CD4-positive, alpha-beta T cell (primary cell): Measurements from ENCODE around the gene LRRC25. TPM values are rescaled to one million over a fixed set of nuclear protein-coding genes. Genes with fewer than 3 reads are reported as not detected.
A peak's percentile ranks its signal among the peaks of the same experiment; 100 is the strongest.

Source experiments
- ATAC-seq: fragments of 200-7000 bp; cut with Tn5 transposase; one replicate; pipeline ENCODE4 v1.10.0; 2022; ENCODE audit warnings: mild to moderate bottlenecking; ENCODE audit not compliant: poor library complexity
- CTCF ChIA-PET: fragments of 350-600 bp; sonication (Branson Sonifier 250); formaldehyde crosslinking; loops from one replicate; lab custom pipeline; 2021; ENCODE audit warnings: antibody characterized with exemption, inconsistent platforms; lab: Charles Lee
- POLR2A ChIA-PET: fragments of 350-600 bp; sonication (Branson Sonifier 250); formaldehyde crosslinking; loops from one replicate; lab custom pipeline; 2021; ENCODE audit warnings: antibody characterized with exemption, inconsistent platforms; lab: Charles Lee
- DNase-seq, 14 experiments: peaks; one replicate each; pipeline ENCODE4 v3.0.0-alpha.2; 2013 to 2020; ENCODE audit warnings: mixed read lengths in 2 of 14
- H3K27ac ChIP-seq, 2 donors: one replicate each; pipeline versions ENCODE4 v1.5.1 to v1.7.0; 2013; ENCODE audit warnings: low read length in 2 of 2, low read depth in 1 of 2, mild to moderate bottlenecking in 1 of 2
- H3K27me3 ChIP-seq, 2 experiments: 1 replicate in 1 of 2; 2 replicates in 1 of 2; pipeline versions ENCODE4 v1.6.1 to v1.7.0; 2013; ENCODE audit warnings: low read length in 2 of 2, control low read depth in 1 of 2, mild to moderate bottlenecking in 1 of 2, moderate library complexity in 1 of 2; ENCODE audit not compliant: insufficient read depth in 2 of 2, control insufficient read depth in 1 of 2
- H3K36me3 ChIP-seq: one replicate; pipeline ENCODE4 v1.6.1; 2013; ENCODE audit warnings: low read length, control low read depth; ENCODE audit not compliant: insufficient read depth
- H3K4me1 ChIP-seq: one replicate; pipeline ENCODE4 v1.6.1; 2013; ENCODE audit warnings: low read length, control low read depth; ENCODE audit not compliant: insufficient read depth
- H3K4me3 ChIP-seq: one replicate; pipeline ENCODE4 v1.5.1; 2013; ENCODE audit warnings: mild to moderate bottlenecking, low read length, moderate library complexity
- H3K9me3 ChIP-seq, 2 experiments: 1 replicate in 1 of 2; 2 replicates in 1 of 2; pipeline versions ENCODE4 v1.6.1 to v1.7.0; 2013; ENCODE audit warnings: low read length in 2 of 2, mild to moderate bottlenecking in 2 of 2, control low read depth in 1 of 2, moderate library complexity in 1 of 2; ENCODE audit not compliant: control insufficient read depth in 1 of 2, insufficient read depth in 1 of 2
- H3K27ac Mint-ChIP-seq: one replicate; pipeline ENCODE4 v1.8.0; 2020; ENCODE audit warnings: mixed read lengths
- H3K27me3 Mint-ChIP-seq: one replicate; pipeline ENCODE4 v1.8.0; 2021; ENCODE audit warnings: mixed read lengths
- H3K36me3 Mint-ChIP-seq: one replicate; pipeline ENCODE4 v1.8.0; 2021; ENCODE audit warnings: low read depth, mixed read lengths
- H3K4me1 Mint-ChIP-seq: one replicate; pipeline ENCODE4 v1.8.0; 2021; ENCODE audit warnings: low read depth, mixed read lengths
- H3K4me3 Mint-ChIP-seq: one replicate; pipeline ENCODE4 v1.8.0; 2020; ENCODE audit warnings: mild to moderate bottlenecking, mixed read lengths
- H3K9me3 Mint-ChIP-seq: one replicate; pipeline ENCODE4 v1.8.0; 2020; ENCODE audit warnings: mixed read lengths
- CTCF ChIP-seq: fragments of 200-600 bp; IDR thresholded peaks from one replicate; pipeline ENCODE4 v1.8.0; 2022; ENCODE audit warnings: antibody characterized with exemption, mild to moderate bottlenecking
- intact Hi-C, 2 experiments: fragments of 100-400 bp; cut with DNase I in 1 of 2; cut with micrococcal nuclease in 1 of 2; formaldehyde crosslinking; loops; one replicate each; pipeline versions ENCODE4 v1.15.1 to v1.9.0; 2023 to 2025; cut with DNase I, micrococcal nuclease
- total RNA-seq, 174 experiments: library from RNA in 2 of 174; stranded (reverse) in 2 of 174; gene quantifications; one replicate each; pipeline ENCODE4 v1.2.3 and lab custom pipeline; 2021 to 2026

The LRRC25 gene
- total RNA-seq, 2 experiments from 2014 or later = 0.82 to 0.92 TPM

DNA sequence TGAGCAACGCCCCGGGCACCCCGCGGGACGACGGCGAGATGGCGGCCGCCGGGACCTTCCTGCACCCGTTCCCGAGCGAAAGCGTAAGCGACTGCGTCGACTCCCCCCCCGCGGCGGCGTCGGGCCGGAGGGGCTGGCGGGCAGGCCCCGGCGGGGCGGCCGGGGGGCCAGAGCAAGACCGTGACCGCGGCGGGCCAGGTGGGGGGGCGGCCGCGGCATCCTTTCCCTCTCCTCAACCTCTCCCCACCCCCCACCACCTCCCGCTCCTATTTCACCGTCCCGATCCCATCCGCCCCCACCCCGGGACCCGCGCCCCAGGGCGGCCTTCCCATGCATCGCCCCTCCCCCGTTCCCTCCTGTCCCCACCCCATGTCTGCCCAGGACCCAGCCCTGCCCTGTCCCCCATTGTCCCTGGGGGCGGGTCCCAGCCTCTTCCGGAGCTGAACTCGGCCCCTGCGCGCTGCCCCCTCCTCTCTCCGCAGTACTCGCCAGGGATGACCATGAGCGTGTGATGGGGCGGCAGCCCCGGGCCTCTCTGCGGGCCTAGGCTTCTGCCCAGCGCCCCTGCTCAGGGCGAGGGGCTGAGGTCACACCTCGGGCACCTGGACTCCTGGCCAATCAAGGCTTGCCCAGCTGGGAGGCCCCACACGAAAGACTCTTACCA is 36.4 kb upstream of the LRRC25 start:
- intact Hi-C loops = no loop called here
- Mint-ChIP-seq H3K9me3 (no peaks in the 10 kb centered on the region), H3K27me3 (no peaks in the 10 kb centered on the region), H3K27ac (peak overlapping the region; percentile 20), H3K4me1 (peaks cover 29% of the 10 kb centered on the region), H3K4me3 (peak overlapping the region; percentile 83), H3K36me3 (no peaks in the 10 kb centered on the region)
- Histone ChIP-seq H3K27me3 (no peaks in the 10 kb centered on the region), H3K4me1 (peaks cover 69% of the 10 kb centered on the region), H3K36me3 (peaks cover 15% of the 10 kb centered on the region), H3K27ac (no peak overlapping the region), H3K9me3 (no peaks in the 10 kb centered on the region), H3K4me3 (no peak overlapping the region)
- no peak for ATAC-seq
- ChIA-PET POLR2A (interaction anchor here (2.4 kb wide), 1 partner anchor 15 kb away, joined by 20 read pairs; the partner anchor contains the start of gene SSBP4), CTCF (interaction anchor here (1.6 kb wide), 1 partner anchor 17 kb away, joined by 3 read pairs; no protein-coding TSS in a partner anchor)
- peak in 1 of 14 experiments; percentile 58 for DNase-seq
- no peak for TF ChIP-seq CTCF

DNA sequence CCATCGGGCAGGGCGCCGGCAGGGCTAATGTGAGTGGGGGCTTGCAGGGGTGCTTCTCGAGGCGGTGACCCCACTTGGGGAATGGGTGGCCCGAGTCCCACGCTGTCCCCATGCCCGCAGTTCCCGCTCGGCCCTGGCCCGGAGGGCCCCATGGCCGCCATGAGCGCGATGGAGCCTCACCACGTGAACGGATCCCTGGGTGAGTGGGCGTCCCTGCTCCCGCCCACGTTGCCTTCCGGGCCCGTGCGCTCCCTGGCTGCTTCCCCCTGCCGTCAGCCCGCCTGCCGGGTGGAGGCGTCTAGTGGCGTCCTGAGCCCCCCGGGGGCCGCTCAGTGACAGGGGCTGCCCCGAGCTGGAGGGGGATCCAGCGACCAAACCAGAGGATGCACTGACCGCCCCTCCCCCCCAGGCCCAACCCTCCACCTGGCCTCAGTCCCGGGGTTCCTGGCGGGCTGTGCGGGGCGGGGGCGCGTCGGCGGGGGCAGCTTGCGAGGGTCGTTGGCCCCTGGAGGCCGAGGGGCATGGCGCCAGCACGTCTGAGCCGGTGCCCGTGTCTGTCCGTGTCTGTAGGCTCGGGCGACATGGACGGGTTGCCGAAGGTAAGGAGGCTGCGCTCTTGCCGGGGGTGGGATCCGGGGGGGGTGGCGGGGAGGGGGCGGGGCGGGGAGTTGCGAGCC is 35.7 kb upstream of the LRRC25 start:
- Histone ChIP-seq H3K4me1 (peaks cover 72% of the 10 kb centered on the region), H3K27me3 (no peaks in the 10 kb centered on the region), H3K36me3 (peaks cover 18% of the 10 kb centered on the region), H3K4me3 (peak overlapping the region; percentile 48), H3K27ac (no peak overlapping the region), H3K9me3 (no peaks in the 10 kb centered on the region)
- Mint-ChIP-seq H3K27ac (no peak overlapping the region), H3K4me3 (peak overlapping the region; percentile 77), H3K27me3 (no peaks in the 10 kb centered on the region), H3K9me3 (no peaks in the 10 kb centered on the region), H3K36me3 (no peaks in the 10 kb centered on the region), H3K4me1 (peaks cover 29% of the 10 kb centered on the region)
- ATAC-seq (peak; percentile 26), DNase-seq (peak in 7 of 14 experiments; percentile 36 to 73 (median 48))
- CTCF ChIA-PET = no interaction called here
- no peak for TF ChIP-seq CTCF
- intact Hi-C loops = no loop called here
- POLR2A ChIA-PET = no interaction called here

GRCh38 chr19:18432275-18433014 is 35.0 kb upstream of the LRRC25 start:
- H3K4me3 Mint-ChIP-seq = peak overlapping the region; percentile 77
- no peaks in the 10 kb centered on the region for H3K27me3 ChIP-seq
- intact Hi-C loops = no loop called here
- POLR2A ChIA-PET = interaction anchor here (1.4 to 1.6 kb wide), 2 partner anchors 8 to 13 kb away, joined by 3 to 9 read pairs; partner anchors contain the start of gene SSBP4
- H3K9me3 Mint-ChIP-seq = no peaks in the 10 kb centered on the region
- H3K36me3 Mint-ChIP-seq = no peaks in the 10 kb centered on the region
- no peak for TF ChIP-seq CTCF
- no peaks in the 10 kb centered on the region for H3K9me3 ChIP-seq
- H3K27me3 Mint-ChIP-seq = no peaks in the 10 kb centered on the region
- H3K4me1 Mint-ChIP-seq = peaks cover 29% of the 10 kb centered on the region
- H3K4me3 ChIP-seq = peak overlapping the region; percentile 48
- no peak for DNase-seq
- H3K27ac ChIP-seq = no peak overlapping the region
- H3K36me3 ChIP-seq = peaks cover 22% of the 10 kb centered on the region
- no peak for ATAC-seq
- CTCF ChIA-PET = interaction anchor here (1.2 kb wide), 1 partner anchor 87 kb away, joined by 3 read pairs; no protein-coding TSS in a partner anchor
- no peak overlapping the region for H3K27ac Mint-ChIP-seq
- H3K4me1 ChIP-seq = peaks cover 72% of the 10 kb centered on the region
